GM12878 (cell line): ENCODE data around the gene GSTM4. TPM values are rescaled to one million over a fixed set of nuclear protein-coding genes. Genes with fewer than 3 reads are reported as not detected.

Experiments
- ATAC-seq: fragments of 200-7000 bp; cut with Tn5 transposase; 3 replicates; pipeline ENCODE4 v1.9.1; 2020; ENCODE audit warnings: mild to moderate bottlenecking, moderate library complexity
- BruUV-seq: library from RNA; stranded (reverse); fragments of 400-500 nt; replicated peaks from 2 replicates; lab custom pipeline; 2021; lab: Mats Ljungman, UMichigan
- CTCF ChIA-PET: fragments of 300-600 bp; sonication (Branson Sonifier 250); formaldehyde crosslinking; extraction: SDS; loops from one replicate; lab custom pipeline; 2021; ENCODE audit warnings: inconsistent platforms; lab: Yijun Ruan, JAX
- POLR2A ChIA-PET: fragments of 350-600 bp; formaldehyde crosslinking; extraction: SDS; loops from one replicate; lab custom pipeline; 2021; ENCODE audit warnings: inconsistent platforms; lab: Charles Lee
- RAD21 ChIA-PET: fragments of 300-600 bp; sonication (Branson Sonifier 250); formaldehyde crosslinking; loops from one replicate; lab custom pipeline; 2023; ENCODE audit warnings: antibody characterized with exemption; ENCODE audit not compliant: unreplicated experiment; lab: Charles Lee
- SMC1A ChIA-PET: fragments of 300-600 bp; sonication (Branson Sonifier 250); formaldehyde crosslinking; loops from one replicate; lab custom pipeline; 2023; ENCODE audit not compliant: unreplicated experiment, uncharacterized antibody; lab: Charles Lee
- DNase-seq: peaks from one replicate; pipeline ENCODE4 v3.0.0-alpha.2; 2011; ENCODE audit warnings: low read depth, low spot score
- FAIRE-seq: peaks from 3 replicates; lab custom pipeline; 2011; peaks lifted over from hg19 to GRCh38; lab: Jason Lieb, UNC
- H2AFZ ChIP-seq: 2 replicates; pipeline ENCODE4 v1.6.0; 2011; ENCODE audit warnings: low read depth, low read length, control low read depth; ENCODE audit not compliant: control insufficient read depth
- H3K27ac ChIP-seq: 2 replicates; pipeline ENCODE4 v1.5.1; 2011; ENCODE audit warnings: control low read depth; ENCODE audit not compliant: control insufficient read depth, insufficient read depth
- H3K27me3 ChIP-seq, 2 experiments: replicated peaks in 1 of 2; 2 replicates each; pipeline versions ENCODE4 v1.6.0 to v1.6.1; 2011; ENCODE audit warnings: low read length in 1 of 2; ENCODE audit not compliant: control insufficient read depth in 2 of 2, insufficient read depth in 2 of 2
- H3K36me3 ChIP-seq, 2 experiments: 2 replicates each; pipeline ENCODE4 v1.5.1; 2011; ENCODE audit warnings: low read length in 1 of 2; ENCODE audit not compliant: control insufficient read depth in 2 of 2, insufficient read depth in 2 of 2
- H3K4me1 ChIP-seq: 2 replicates; pipeline ENCODE4 v1.6.1; 2011; ENCODE audit warnings: mild to moderate bottlenecking, low read length, moderate library complexity, mixed read lengths; ENCODE audit not compliant: control insufficient read depth, insufficient read depth
- H3K4me2 ChIP-seq: 2 replicates; pipeline ENCODE4 v1.6.0; 2011; ENCODE audit warnings: control low read depth; ENCODE audit not compliant: control insufficient read depth, insufficient read depth
- H3K4me3 ChIP-seq: fragments of 200-600 bp; sonication (generic); 2 replicates; pipeline ENCODE4 v1.5.1; 2016
- H3K79me2 ChIP-seq: 2 replicates; pipeline ENCODE4 v1.6.0; 2011; ENCODE audit warnings: low read length; ENCODE audit not compliant: control insufficient read depth, insufficient read depth
- H3K9ac ChIP-seq: 2 replicates; pipeline ENCODE4 v1.8.0; 2011; ENCODE audit warnings: low read length, control low read depth, mixed read lengths; ENCODE audit not compliant: control insufficient read depth, insufficient read depth
- H3K9me3 ChIP-seq: replicated peaks from 3 replicates; pipeline ENCODE4 v1.5.1; 2011; ENCODE audit warnings: mild to moderate bottlenecking, low read length; ENCODE audit not compliant: control insufficient read depth, insufficient read depth
- H4K20me1 ChIP-seq: 2 replicates; pipeline ENCODE4 v1.6.0; 2011; ENCODE audit not compliant: control insufficient read depth, insufficient read depth
- CTCF ChIP-seq, 3 experiments: IDR thresholded peaks in 2 of 3; conservative IDR thresholded peaks in 1 of 3; 2 replicates each; pipeline ENCODE4 v1.5.1; 2011; ENCODE audit warnings: low read depth in 3 of 3, low read length in 3 of 3, mild to moderate bottlenecking in 3 of 3, control low read depth in 2 of 3, moderate library complexity in 2 of 3, inconsistent platforms in 1 of 3, mixed read lengths in 1 of 3; ENCODE audit not compliant: control insufficient read depth in 2 of 3, insufficient read depth in 1 of 3; ENCODE audit errors: extremely low read depth in 1 of 3
- WGBS: methylation state at CpG from one replicate; pipeline ENCODE4 v1.1.6; 2016; ENCODE audit warnings: low lambda C conversion rate; ENCODE audit not compliant: insufficient replicate concordance, insufficient coverage; ENCODE audit errors: missing lambda C conversion rate; 5-methylcytosine and 5-hydroxymethylcytosine counted together
- in situ Hi-C: fragments of 300-500 bp; cut with MboI; formaldehyde crosslinking; loops from 9 replicates; pipeline ENCODE4 v1.14.3; 2018; ENCODE audit warnings: mixed read lengths
- intact Hi-C: fragments of 100-400 bp; cut with micrococcal nuclease; formaldehyde crosslinking; loops from one replicate; pipeline ENCODE4 v1.14.2; 2022; ENCODE audit not compliant: unreplicated experiment
- polyA plus RNA-seq, 11 experiments: library from polyadenylated mRNA; depleted of rRNA in 4 of 11; unstranded in 6 of 11; stranded (reverse) in 5 of 11; fragments of >200 nt; fragmentation: Nextera tagmentation in 4 of 11; fragmentation: Illumina TruSeq in 1 of 11; extraction: Ambion mirVana in 4 of 11; extraction: Trizol in 1 of 11; gene quantifications; 1 replicate in 1 of 11; 2 replicates in 10 of 11; pipeline versions ENCODE4 v1.2.1 to v1.2.3, GENCODE V29; 2011 to 2016; ENCODE audit warnings: inconsistent platforms in 2 of 11, missing spikeins in 2 of 11, low read depth in 1 of 11
- total RNA-seq, 4 experiments: library from RNA; depleted of rRNA in 3 of 4; stranded (reverse); fragments of >200 nt in 3 of 4; fragmentation: Illumina TruSeq in 1 of 4; extraction: Trizol in 1 of 4; gene quantifications; 2 replicates each; pipeline versions ENCODE4 v1.2.1 to v1.2.3, GENCODE V29; 2013 to 2021
- TF ChIP-seq, protein P1 (sequence below): fragments of 450-650 bp; IDR thresholded peaks from 2 replicates; pipeline ENCODE4 v1.6.1; 2017; ENCODE audit warnings: mild to moderate bottlenecking, moderate library complexity

Gene GSTM4
- total and polyA plus RNA-seq, 10 of the 15 experiments (the other 5 are each of a cell fraction or from before 2014, with no cell fraction given) = 14.3 to 37.2 (median 23.0) TPM

DNA sequence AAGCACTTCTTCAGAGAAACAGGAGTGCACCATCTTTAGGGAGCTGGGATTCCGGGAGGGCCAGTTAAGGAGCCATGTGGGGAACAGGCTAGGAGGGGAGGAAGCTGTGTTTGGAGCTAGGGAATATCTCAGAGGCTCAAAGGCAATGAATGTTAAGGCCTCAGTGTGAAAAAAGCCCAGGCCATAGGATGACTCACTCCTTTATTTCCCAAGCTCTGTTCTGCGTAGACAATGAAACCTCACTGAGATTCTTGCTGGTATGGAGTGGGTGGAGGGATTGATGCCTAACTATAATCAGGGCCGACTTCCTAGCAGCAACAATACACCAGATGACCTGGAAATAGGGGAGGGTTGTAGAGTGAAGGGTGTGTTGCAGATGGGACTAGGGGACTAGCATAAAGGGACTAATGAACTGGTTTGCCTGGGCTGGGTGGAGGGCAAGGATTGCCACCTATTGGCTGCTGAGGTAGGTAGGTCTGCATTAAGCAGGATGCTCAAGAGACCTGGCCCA is 38.6 kb upstream of the GSTM4 start:
- Histone ChIP-seq H3K79me2 (peaks cover 27% of the 10 kb centered on the region), H3K9me3 (no peaks in the 10 kb centered on the region), H2AFZ (no peak overlapping the region), H3K4me2 (no peak overlapping the region), H3K27me3 (no peaks in the 10 kb centered on the region), H3K4me1 (peaks cover 17% of the 10 kb centered on the region), H3K27ac (no peak overlapping the region), H4K20me1 (no peaks in the 10 kb centered on the region), H3K9ac (no peak overlapping the region), H3K36me3 (no peaks in the 10 kb centered on the region), H3K4me3 (no peak overlapping the region)
- 96% methylated on average over 3 of the region's 3 CpGs for WGBS
- FAIRE-seq (no peak), DNase-seq (no peak), ATAC-seq (no peak)
- intact Hi-C loops = no loop called here
- peak in 1 of 3 experiments; percentile 16; a peak in 1 of 6 replicates for TF ChIP-seq CTCF (IDR thresholded peaks at IDR 0.05 in 2 of 3, conservative IDR thresholded peaks at IDR 0.05 in 1 of 3; ENCODE audit: control insufficient read depth in 2 of 3, extremely low read depth in 1 of 3, insufficient read depth in 1 of 3, low read depth in 3 of 3, low read length in 3 of 3)
- TF ChIP-seq, protein P1, sequence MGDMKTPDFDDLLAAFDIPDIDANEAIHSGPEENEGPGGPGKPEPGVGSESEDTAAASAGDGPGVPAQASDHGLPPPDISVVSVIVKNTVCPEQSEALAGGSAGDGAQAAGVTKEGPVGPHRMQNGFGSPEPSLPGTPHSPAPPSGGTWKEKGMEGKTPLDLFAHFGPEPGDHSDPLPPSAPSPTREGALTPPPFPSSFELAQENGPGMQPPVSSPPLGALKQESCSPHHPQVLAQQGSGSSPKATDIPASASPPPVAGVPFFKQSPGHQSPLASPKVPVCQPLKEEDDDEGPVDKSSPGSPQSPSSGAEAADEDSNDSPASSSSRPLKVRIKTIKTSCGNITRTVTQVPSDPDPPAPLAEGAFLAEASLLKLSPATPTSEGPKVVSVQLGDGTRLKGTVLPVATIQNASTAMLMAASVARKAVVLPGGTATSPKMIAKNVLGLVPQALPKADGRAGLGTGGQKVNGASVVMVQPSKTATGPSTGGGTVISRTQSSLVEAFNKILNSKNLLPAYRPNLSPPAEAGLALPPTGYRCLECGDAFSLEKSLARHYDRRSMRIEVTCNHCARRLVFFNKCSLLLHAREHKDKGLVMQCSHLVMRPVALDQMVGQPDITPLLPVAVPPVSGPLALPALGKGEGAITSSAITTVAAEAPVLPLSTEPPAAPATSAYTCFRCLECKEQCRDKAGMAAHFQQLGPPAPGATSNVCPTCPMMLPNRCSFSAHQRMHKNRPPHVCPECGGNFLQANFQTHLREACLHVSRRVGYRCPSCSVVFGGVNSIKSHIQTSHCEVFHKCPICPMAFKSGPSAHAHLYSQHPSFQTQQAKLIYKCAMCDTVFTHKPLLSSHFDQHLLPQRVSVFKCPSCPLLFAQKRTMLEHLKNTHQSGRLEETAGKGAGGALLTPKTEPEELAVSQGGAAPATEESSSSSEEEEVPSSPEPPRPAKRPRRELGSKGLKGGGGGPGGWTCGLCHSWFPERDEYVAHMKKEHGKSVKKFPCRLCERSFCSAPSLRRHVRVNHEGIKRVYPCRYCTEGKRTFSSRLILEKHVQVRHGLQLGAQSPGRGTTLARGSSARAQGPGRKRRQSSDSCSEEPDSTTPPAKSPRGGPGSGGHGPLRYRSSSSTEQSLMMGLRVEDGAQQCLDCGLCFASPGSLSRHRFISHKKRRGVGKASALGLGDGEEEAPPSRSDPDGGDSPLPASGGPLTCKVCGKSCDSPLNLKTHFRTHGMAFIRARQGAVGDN = no peak
- ChIA-PET SMC1A (interaction anchor here (1.0 to 2.7 kb wide), 6 partner anchors 16 to 367 kb away, joined by 3 to 11 read pairs (median 7); partner anchors contain the start of genes AHCYL1 and GNAI3), POLR2A (interaction anchor here (0.9 to 2.4 kb wide), 3 partner anchors 22 to 71 kb away, joined by 3 to 17 read pairs (median 6); partner anchors contain the start of gene GNAI3), CTCF (interaction anchor here (0.6 to 2.7 kb wide), 9 partner anchors 23 to 158 kb away, joined by 3 to 20 read pairs (median 3); partner anchors contain the start of gene GNAI3), RAD21 (interaction anchor here (0.9 to 2.0 kb wide), 5 partner anchors 48 to 71 kb away, joined by 3 to 10 read pairs (median 4); partner anchors contain the start of gene GNAI3)
- BruUV-seq = no TSS peak
- in situ Hi-C loops = no loop called here
